Smooth muscle cell (in vitro differentiated cells): Measurements from ENCODE around the gene GHITM. TPM values are rescaled to one million over a fixed set of nuclear protein-coding genes. Genes with fewer than 3 reads are reported as not detected.

Experiments used
- DNase-seq: peaks from one replicate; lab custom pipeline; 2025; ENCODE audit not compliant: unreplicated experiment; lab: John Stamatoyannopoulos, UW
- H2AFZ ChIP-seq: fragments of 200-600 bp; sonication (generic); 2 replicates; pipeline ENCODE4 v1.6.0; 2016; ENCODE audit warnings: antibody characterized with exemption, low read depth, mild to moderate bottlenecking
- H3F3A ChIP-seq: fragments of 200-600 bp; sonication (generic); 2 replicates; pipeline ENCODE4 v1.6.0; 2017; ENCODE audit warnings: antibody characterized with exemption, low read depth
- H3K27ac ChIP-seq: fragments of 200-600 bp; sonication (generic); 2 replicates; pipeline ENCODE4 v1.5.1; 2016; ENCODE audit warnings: low read depth, mild to moderate bottlenecking
- H3K27me3 ChIP-seq: fragments of 200-600 bp; sonication (generic); 2 replicates; pipeline ENCODE4 v1.6.1; 2016; ENCODE audit warnings: low read depth, mild to moderate bottlenecking
- H3K36me3 ChIP-seq: fragments of 200-600 bp; sonication (generic); 2 replicates; pipeline ENCODE4 v1.5.1; 2016; ENCODE audit warnings: low read depth
- H3K4me1 ChIP-seq: fragments of 200-600 bp; sonication (generic); 2 replicates; pipeline ENCODE4 v1.5.1; 2016; ENCODE audit warnings: low read depth
- H3K4me2 ChIP-seq: fragments of 200-600 bp; sonication (generic); 2 replicates; pipeline ENCODE4 v1.6.0; 2016; ENCODE audit warnings: mild to moderate bottlenecking
- H3K4me3 ChIP-seq: fragments of 200-600 bp; sonication (generic); 2 replicates; pipeline ENCODE4 v1.5.1; 2016; ENCODE audit warnings: mild to moderate bottlenecking
- H3K79me2 ChIP-seq: fragments of 200-600 bp; sonication (generic); 2 replicates; pipeline ENCODE4 v1.6.0; 2016; ENCODE audit warnings: low read depth, mild to moderate bottlenecking
- H3K9ac ChIP-seq: fragments of 200-600 bp; sonication (generic); 2 replicates; pipeline ENCODE4 v1.6.0; 2016; ENCODE audit warnings: low read depth
- H3K9me3 ChIP-seq: fragments of 200-600 bp; sonication (generic); replicated peaks from 2 replicates; pipeline ENCODE4 v1.5.1; 2016; ENCODE audit warnings: low read depth
- H4K20me1 ChIP-seq: fragments of 200-600 bp; sonication (generic); 2 replicates; pipeline ENCODE4 v1.6.0; 2016; ENCODE audit warnings: low read depth
- CTCF ChIP-seq: fragments of 200-600 bp; sonication (generic); IDR thresholded peaks from 2 replicates; pipeline ENCODE4 v1.5.1; 2017; ENCODE audit warnings: borderline replicate concordance, mild to moderate bottlenecking, antibody characterized with exemption; ENCODE audit not compliant: insufficient read depth, poor library complexity, severe bottlenecking
- WGBS: methylation state at CpG from one replicate; pipeline ENCODE4 v1.1.7; 2016; ENCODE audit warnings: low lambda C conversion rate; 5-methylcytosine and 5-hydroxymethylcytosine counted together
- polyA plus RNA-seq: library from polyadenylated mRNA; unstranded; fragments of >200 nt; fragmentation: Nextera tagmentation; extraction: Ambion mirVana; gene quantifications from 2 replicates; pipeline ENCODE4 v1.2.1, GENCODE V29; 2016
- total RNA-seq: library from RNA; depleted of rRNA; stranded (reverse); fragments of >200 nt; gene quantifications from 2 replicates; pipeline ENCODE4 v1.2.3, GENCODE V29; 2014

GHITM gene
- total and polyA plus RNA-seq, 2 experiments from 2014 or later: 160 to 171 TPM

- Histone ChIP-seq H3K4me1 (no peaks in the 10 kb centered on the region), H3K27ac (no peak overlapping the region), H3K36me3 (no peaks in the 10 kb centered on the region), H3K9ac (no peak overlapping the region), H3K4me3 (no peak overlapping the region), H3K79me2 (no peaks in the 10 kb centered on the region), H4K20me1 (no peaks in the 10 kb centered on the region), H3K9me3 (no peaks in the 10 kb centered on the region), H3F3A (no peaks in the 10 kb centered on the region), H3K4me2 (no peak overlapping the region), H3K27me3 (no peaks in the 10 kb centered on the region), H2AFZ (no peak overlapping the region)
- no peak for DNase-seq
- no peak for TF ChIP-seq CTCF
- WGBS: 86% methylated on average over 11 of the region's 11 CpGs
These were observed 46.3 kb downstream of the GHITM start for GRCh38 chr10:84185526-84186175.

- Histone ChIP-seq H4K20me1 (no peaks in the 10 kb centered on the region), H3K79me2 (no peaks in the 10 kb centered on the region), H3K9me3 (no peaks in the 10 kb centered on the region), H3K27ac (no peak overlapping the region), H3K4me3 (no peak overlapping the region), H3K36me3 (no peaks in the 10 kb centered on the region), H3F3A (no peaks in the 10 kb centered on the region), H3K4me2 (no peak overlapping the region), H2AFZ (no peak overlapping the region), H3K4me1 (no peaks in the 10 kb centered on the region), H3K9ac (no peak overlapping the region), H3K27me3 (peaks cover 25% of the 10 kb centered on the region)
- TF ChIP-seq CTCF: no peak
- WGBS: 85% methylated on average over 3 of the region's 3 CpGs
- DNase-seq: no peak
These were observed 49.5 kb downstream of the GHITM start for GRCh38 chr10:84188815-84189214.

- Histone ChIP-seq H3K9ac (no peak overlapping the region), H3K27ac (no peak overlapping the region), H3K9me3 (no peaks in the 10 kb centered on the region), H2AFZ (no peak overlapping the region), H3K4me2 (no peak overlapping the region), H3K4me1 (no peaks in the 10 kb centered on the region), H3K36me3 (no peaks in the 10 kb centered on the region), H3K4me3 (no peak overlapping the region), H3F3A (no peaks in the 10 kb centered on the region), H3K79me2 (no peaks in the 10 kb centered on the region), H3K27me3 (peaks cover 43% of the 10 kb centered on the region), H4K20me1 (no peaks in the 10 kb centered on the region)
- no peak for DNase-seq
- WGBS: 94% methylated on average over 3 of the region's 3 CpGs
- no peak for TF ChIP-seq CTCF
These were observed 51.3 kb downstream of the GHITM start for GRCh38 chr10:84190621-84191020.

GRCh38 chr10:84191106-84191505 is 51.8 kb downstream of the GHITM start:
- H3K27me3 ChIP-seq: peaks cover 48% of the 10 kb centered on the region
- 83% methylated on average over 5 of the region's 5 CpGs for WGBS
- no peak overlapping the region for H3K4me2 ChIP-seq
- H3K9ac ChIP-seq: no peak overlapping the region
- DNase-seq: no peak
- no peaks in the 10 kb centered on the region for H3K4me1 ChIP-seq
- no peak overlapping the region for H3K4me3 ChIP-seq
- H3K36me3 ChIP-seq: no peaks in the 10 kb centered on the region
- no peaks in the 10 kb centered on the region for H4K20me1 ChIP-seq
- H3K27ac ChIP-seq: no peak overlapping the region
- TF ChIP-seq CTCF: no peak
- H3K9me3 ChIP-seq: no peaks in the 10 kb centered on the region
- H2AFZ ChIP-seq: no peak overlapping the region
- H3K79me2 ChIP-seq: no peaks in the 10 kb centered on the region
- no peaks in the 10 kb centered on the region for H3F3A ChIP-seq
